ENCODE measurements around the gene SOBP. TPM values are rescaled to one million over a fixed set of nuclear protein-coding genes. Genes with fewer than 3 reads are reported as not detected.
A peak's percentile ranks its signal among the peaks of the same experiment; 100 is the strongest.

SOBP gene
- total RNA-seq, 4 donors from 2014 or later: 16.2 to 29.9 (median 19.2) TPM

DNA sequence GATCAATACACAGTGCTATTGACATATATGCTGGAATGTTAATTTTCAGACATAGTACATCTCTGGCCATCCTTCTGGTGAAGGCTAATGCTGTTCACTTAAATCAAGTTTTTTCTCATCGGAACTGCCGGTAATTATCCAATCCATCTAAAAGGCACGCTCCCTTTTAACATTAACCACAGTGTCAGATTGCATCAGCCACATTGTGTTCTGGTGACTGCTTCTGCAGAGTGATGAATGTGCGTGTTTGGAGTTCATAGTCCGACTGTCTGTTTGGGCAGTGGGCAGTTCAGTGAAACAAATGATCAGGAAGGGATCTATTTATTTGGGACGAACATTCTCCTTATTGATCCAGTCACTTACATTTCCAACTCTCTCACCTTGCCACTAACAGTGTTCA is 49.5 kb downstream of the SOBP start:
- Histone ChIP-seq H3K9me3 (no peaks in the 10 kb centered on the region), H3K27me3 (no peaks in the 10 kb centered on the region), H3K4me3 (no peak overlapping the region), H3K27ac (no peak overlapping the region), H3K4me1 (peaks cover 4 to 43% (median 7%) of the 10 kb centered on the region in 3 donors), H3K36me3 (no peaks in the 10 kb centered on the region)
- WGBS, 2 donors (ENCODE audit: low coverage in 1 of 2): 84 to 90% methylated on average over 2 to 5 of the region's 6 CpGs
- TF ChIP-seq POLR2AphosphoS5 (IDR thresholded peaks at IDR 0.05) (no peak), POLR2A (IDR thresholded peaks at IDR 0.05) (no peak), EP300 (IDR thresholded peaks at IDR 0.05) (no peak)
- TF ChIP-seq, protein P1, sequence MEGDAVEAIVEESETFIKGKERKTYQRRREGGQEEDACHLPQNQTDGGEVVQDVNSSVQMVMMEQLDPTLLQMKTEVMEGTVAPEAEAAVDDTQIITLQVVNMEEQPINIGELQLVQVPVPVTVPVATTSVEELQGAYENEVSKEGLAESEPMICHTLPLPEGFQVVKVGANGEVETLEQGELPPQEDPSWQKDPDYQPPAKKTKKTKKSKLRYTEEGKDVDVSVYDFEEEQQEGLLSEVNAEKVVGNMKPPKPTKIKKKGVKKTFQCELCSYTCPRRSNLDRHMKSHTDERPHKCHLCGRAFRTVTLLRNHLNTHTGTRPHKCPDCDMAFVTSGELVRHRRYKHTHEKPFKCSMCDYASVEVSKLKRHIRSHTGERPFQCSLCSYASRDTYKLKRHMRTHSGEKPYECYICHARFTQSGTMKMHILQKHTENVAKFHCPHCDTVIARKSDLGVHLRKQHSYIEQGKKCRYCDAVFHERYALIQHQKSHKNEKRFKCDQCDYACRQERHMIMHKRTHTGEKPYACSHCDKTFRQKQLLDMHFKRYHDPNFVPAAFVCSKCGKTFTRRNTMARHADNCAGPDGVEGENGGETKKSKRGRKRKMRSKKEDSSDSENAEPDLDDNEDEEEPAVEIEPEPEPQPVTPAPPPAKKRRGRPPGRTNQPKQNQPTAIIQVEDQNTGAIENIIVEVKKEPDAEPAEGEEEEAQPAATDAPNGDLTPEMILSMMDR (IDR thresholded peaks at IDR 0.05): no peak
- no peak for ATAC-seq

DNA sequence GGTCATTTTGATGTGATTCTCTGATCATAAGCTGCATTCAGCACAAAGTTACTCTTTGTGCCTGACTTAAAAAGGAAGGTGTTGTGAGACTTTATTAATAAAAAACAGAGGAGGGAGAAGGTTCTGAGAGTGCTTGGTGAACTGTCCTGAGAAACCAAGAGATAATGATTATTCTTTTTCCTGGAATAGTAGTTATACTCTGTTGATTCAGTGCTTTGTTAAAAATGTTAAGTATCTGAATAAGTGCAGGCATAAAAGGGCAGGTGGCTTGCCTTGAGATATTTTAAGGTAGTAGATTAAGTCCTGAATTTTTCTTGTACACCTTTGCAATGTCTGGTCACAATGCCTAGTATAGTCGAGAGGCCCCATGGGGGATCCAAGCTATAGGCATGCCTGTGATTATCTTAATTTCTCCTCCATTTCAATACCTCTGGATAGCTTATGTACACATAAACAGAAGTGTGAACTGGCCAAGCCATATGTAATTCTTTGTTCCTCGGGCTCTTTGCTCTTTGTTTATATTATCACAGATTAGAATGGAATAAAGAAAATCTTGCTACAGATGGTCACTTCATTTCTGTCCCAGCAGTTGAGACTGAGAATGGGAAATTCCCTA is 50.0 kb downstream of the SOBP start:
- ATAC-seq: no peak
- Histone ChIP-seq H3K27me3 (no peaks in the 10 kb centered on the region), H3K36me3 (no peaks in the 10 kb centered on the region), H3K4me3 (no peak overlapping the region), H3K9me3 (no peaks in the 10 kb centered on the region), H3K27ac (no peak overlapping the region), H3K4me1 (peaks cover 2 to 37% (median 2%) of the 10 kb centered on the region in 3 donors)
- 45 to 47% methylated on average over 2 of the region's 2 CpGs for WGBS, 2 donors (ENCODE audit: low coverage in 1 of 2)
- TF ChIP-seq EP300 (IDR thresholded peaks at IDR 0.05) (no peak), POLR2A (IDR thresholded peaks at IDR 0.05) (no peak), POLR2AphosphoS5 (IDR thresholded peaks at IDR 0.05) (no peak)
- TF ChIP-seq, protein P1 (IDR thresholded peaks at IDR 0.05): no peak

DNA sequence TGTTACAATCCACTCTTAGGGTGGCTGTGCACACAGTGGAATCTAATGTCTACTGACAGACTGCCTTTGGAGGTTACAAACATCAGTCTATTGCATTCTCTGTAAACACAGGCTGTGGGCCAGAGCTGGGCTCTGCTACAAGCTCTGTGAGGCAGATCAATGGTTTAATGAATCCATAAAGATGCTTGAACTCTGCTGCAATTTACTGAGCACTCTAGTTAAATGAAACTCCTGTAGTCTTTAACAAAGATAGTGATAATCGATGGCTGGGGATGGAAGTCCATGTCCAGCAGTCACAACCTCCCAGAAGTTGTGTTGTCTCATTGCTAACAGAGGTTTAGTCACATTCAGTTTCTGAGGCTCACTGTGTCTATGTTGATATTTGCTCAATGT is 50.5 kb downstream of the SOBP start:
- H3K36me3 ChIP-seq: no peaks in the 10 kb centered on the region
- H3K9me3 ChIP-seq: no peaks in the 10 kb centered on the region
- no peak overlapping the region for H3K4me3 ChIP-seq
- TF ChIP-seq POLR2A (IDR thresholded peaks at IDR 0.05): no peak
- TF ChIP-seq, protein P1 (IDR thresholded peaks at IDR 0.05): no peak
- no peak for TF ChIP-seq POLR2AphosphoS5 (IDR thresholded peaks at IDR 0.05)
- TF ChIP-seq EP300 (IDR thresholded peaks at IDR 0.05): no peak
- peaks cover 0 to 35% (median 2%) of the 10 kb centered on the region in 3 donors for H3K4me1 ChIP-seq
- 11 to 50% methylated on average over 1 of the region's 1 CpG for WGBS, 2 donors (ENCODE audit: low coverage in 1 of 2)
- no peak overlapping the region for H3K27ac ChIP-seq
- no peaks in the 10 kb centered on the region for H3K27me3 ChIP-seq
- ATAC-seq: no peak

DNA sequence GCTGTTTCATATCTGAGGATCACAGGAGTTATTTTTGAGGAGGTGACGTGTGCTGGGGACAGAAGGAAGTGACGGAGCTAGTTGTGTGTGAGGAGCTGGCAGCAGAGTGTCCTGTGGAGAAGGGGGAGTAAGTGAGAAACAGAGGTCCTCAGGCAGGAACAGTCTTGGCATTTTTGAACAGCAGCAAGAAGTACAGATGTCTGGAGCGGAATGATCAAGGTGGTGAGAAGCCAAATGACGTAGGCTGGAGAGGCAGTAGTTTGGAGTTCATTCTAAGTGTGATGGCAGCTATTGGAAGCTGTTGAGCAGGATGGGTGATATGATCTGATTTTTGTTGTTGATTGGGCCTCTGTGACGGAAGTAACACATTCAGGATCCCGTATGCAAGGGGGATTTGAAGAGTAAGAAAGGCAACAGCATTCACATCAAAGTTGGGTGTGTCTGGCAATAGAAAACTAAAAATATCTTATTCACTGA is 52.3 kb downstream of the SOBP start:
- Histone ChIP-seq H3K27me3 (no peaks in the 10 kb centered on the region), H3K4me1 (peaks cover 0 to 23% (median 2%) of the 10 kb centered on the region in 3 donors), H3K4me3 (no peak overlapping the region), H3K27ac (no peak overlapping the region), H3K9me3 (no peaks in the 10 kb centered on the region), H3K36me3 (no peaks in the 10 kb centered on the region)
- ATAC-seq: peak; percentile 43
- TF ChIP-seq POLR2A (IDR thresholded peaks at IDR 0.05) (no peak), POLR2AphosphoS5 (IDR thresholded peaks at IDR 0.05) (no peak), EP300 (IDR thresholded peaks at IDR 0.05) (no peak)
- TF ChIP-seq, protein P1 (IDR thresholded peaks at IDR 0.05): no peak
- 80 to 89% methylated on average over 5 to 6 of the region's 6 CpGs for WGBS, 2 donors (ENCODE audit: low coverage in 1 of 2)

DNA sequence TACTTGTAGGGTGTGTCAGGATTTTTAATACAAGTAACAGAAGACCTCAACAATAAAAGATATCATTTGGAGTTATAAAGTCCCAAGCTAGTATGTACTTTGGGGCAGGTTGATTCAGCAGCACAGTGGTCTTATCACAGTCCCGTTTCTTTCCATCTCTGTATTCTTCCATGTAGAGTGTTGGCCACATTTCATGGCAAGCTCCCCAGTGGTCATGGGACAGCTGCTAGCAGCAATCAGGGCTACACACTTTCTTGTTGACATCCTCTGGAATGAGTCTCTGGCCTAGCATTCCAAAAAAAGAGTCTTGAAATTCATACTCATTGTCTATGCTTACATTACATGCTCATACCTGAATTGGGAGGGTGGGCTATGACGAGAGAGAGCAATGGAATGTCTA is 53.2 kb downstream of the SOBP start:
- Histone ChIP-seq H3K27ac (no peak overlapping the region), H3K27me3 (no peaks in the 10 kb centered on the region), H3K4me3 (no peak overlapping the region), H3K36me3 (no peaks in the 10 kb centered on the region), H3K9me3 (no peaks in the 10 kb centered on the region), H3K4me1 (peaks cover 0 to 23% (median 2%) of the 10 kb centered on the region in 3 donors)
- TF ChIP-seq POLR2A (IDR thresholded peaks at IDR 0.05) (no peak), EP300 (IDR thresholded peaks at IDR 0.05) (no peak), POLR2AphosphoS5 (IDR thresholded peaks at IDR 0.05) (no peak)
- TF ChIP-seq, protein P1 (IDR thresholded peaks at IDR 0.05): no peak
- WGBS, 2 donors (ENCODE audit: low coverage in 1 of 2): 35 to 50% methylated on average over 1 to 2 of the region's 2 CpGs
- ATAC-seq: peak; percentile 32
